MM.1S (cell line): Measurements from ENCODE around the gene CHST15.
A peak's percentile ranks its signal among the peaks of the same experiment; 100 is the strongest.

Experiments used
- DNase-seq: peaks from one replicate; pipeline ENCODE4 v3.0.0-alpha.2; 2015
- H2AFZ ChIP-seq: fragments of 300-600 bp; sonication (generic); 2 replicates; pipeline ENCODE4 v1.6.0; 2016; ENCODE audit warnings: antibody characterized with exemption, low read length
- H3F3A ChIP-seq: fragments of 300-600 bp; sonication (generic); 2 replicates; pipeline ENCODE4 v1.6.1; 2016; ENCODE audit warnings: mild to moderate bottlenecking, antibody characterized with exemption, low read length, moderate library complexity, mixed read lengths; ENCODE audit not compliant: insufficient read depth
- H3K27ac ChIP-seq: fragments of 300-600 bp; sonication (generic); 2 replicates; pipeline ENCODE4 v1.5.1; 2016; ENCODE audit warnings: mild to moderate bottlenecking, low read length
- H3K27me3 ChIP-seq: fragments of 300-600 bp; sonication (generic); replicated peaks from 2 replicates; pipeline ENCODE4 v1.6.0; 2016; ENCODE audit warnings: low read length; ENCODE audit not compliant: insufficient read depth
- H3K36me3 ChIP-seq: fragments of 300-600 bp; sonication (generic); replicated peaks from 2 replicates; pipeline ENCODE4 v1.6.1; 2016; ENCODE audit warnings: mild to moderate bottlenecking, low read length, mixed read lengths; ENCODE audit not compliant: insufficient read depth
- H3K4me1 ChIP-seq: fragments of 300-600 bp; sonication (generic); 2 replicates; pipeline ENCODE4 v1.6.1; 2016; ENCODE audit warnings: low read length, mixed read lengths
- H3K4me2 ChIP-seq: fragments of 300-600 bp; sonication (generic); 2 replicates; pipeline ENCODE4 v1.6.0; 2016; ENCODE audit warnings: low read depth, low read length
- H3K4me3 ChIP-seq: fragments of 300-600 bp; sonication (generic); 2 replicates; pipeline ENCODE4 v1.5.1; 2016; ENCODE audit warnings: low read length, mixed read lengths
- H3K79me2 ChIP-seq: fragments of 300-600 bp; sonication (generic); 2 replicates; pipeline ENCODE4 v1.6.1; 2016; ENCODE audit warnings: mixed run types, low read length, mixed read lengths
- H3K9ac ChIP-seq: fragments of 300-600 bp; sonication (generic); 2 replicates; pipeline ENCODE4 v1.6.1; 2016; ENCODE audit warnings: low read length, mixed read lengths
- H3K9me2 ChIP-seq: fragments of 300-600 bp; sonication (generic); replicated peaks from 2 replicates; pipeline ENCODE4 v1.6.1; 2016; ENCODE audit warnings: mild to moderate bottlenecking, low read length, mixed read lengths; ENCODE audit not compliant: insufficient read depth
- H3K9me3 ChIP-seq: fragments of 300-600 bp; sonication (generic); replicated peaks from 2 replicates; pipeline ENCODE4 v1.6.1; 2016; ENCODE audit warnings: mild to moderate bottlenecking, low read length, mixed read lengths; ENCODE audit not compliant: insufficient read depth
- H4K20me1 ChIP-seq: fragments of 300-600 bp; sonication (generic); 2 replicates; pipeline ENCODE4 v1.6.1; 2016; ENCODE audit warnings: mild to moderate bottlenecking, low read length, moderate library complexity, mixed read lengths; ENCODE audit not compliant: insufficient read depth
- CTCF ChIP-seq: fragments of 300-600 bp; sonication (generic); IDR thresholded peaks from 2 replicates; pipeline ENCODE4 v1.5.1; 2016; ENCODE audit warnings: antibody characterized with exemption, low read length, mixed read lengths
- EZH2 ChIP-seq: fragments of 300-600 bp; sonication (generic); optimal IDR thresholded peaks from 2 replicates; pipeline ENCODE3; 2017; ENCODE audit warnings: low read depth, mild to moderate bottlenecking, antibody characterized with exemption, low read length, mixed read lengths
- EZH2phosphoT487 ChIP-seq: fragments of 300-600 bp; sonication (generic); IDR thresholded peaks from 2 replicates; pipeline ENCODE4 v1.6.1; 2018; ENCODE audit warnings: antibody characterized with exemption, low read length

The CHST15 gene

GRCh38 chr10:123999261-123999660 lies 94.1 kb downstream of the CHST15 start:
- Histone ChIP-seq H4K20me1 (peaks cover 6% of the 10 kb centered on the region; the same call in 1 of the 2 replicates), H3K79me2 (0 out of 2 replicates have a peak, but pooled peaks cover 6% of the 10 kb centered on the region), H3K27me3 (0 out of 2 replicates have a peak, but pooled peaks cover under 1% of the 10 kb centered on the region), H3K36me3 (no peaks in the 10 kb centered on the region), H3K4me2 (no peak overlapping the region), H3F3A (peaks cover 31% of the 10 kb centered on the region), H3K9me2 (no peaks in the 10 kb centered on the region), H3K9me3 (no peaks in the 10 kb centered on the region), H3K27ac (no peak overlapping the region), H3K9ac (no peak overlapping the region), H2AFZ (no peak overlapping the region), H3K4me1 (peaks cover 55% of the 10 kb centered on the region), H3K4me3 (no peak overlapping the region)
- no peak for DNase-seq
- no peak for TF ChIP-seq CTCF
- TF ChIP-seq EZH2phosphoT487: no peak
- TF ChIP-seq EZH2: no peak

- H3K27me3 ChIP-seq: peaks cover 6% of the 10 kb centered on the region; the same call in 1 of the 2 replicates
- no peaks in the 10 kb centered on the region for H4K20me1 ChIP-seq
- H3K4me1 ChIP-seq: peaks cover 57% of the 10 kb centered on the region
- H3K9ac ChIP-seq: no peak overlapping the region
- no peak overlapping the region for H2AFZ ChIP-seq
- H3K27ac ChIP-seq: peak overlapping the region; percentile 36; the same call in 1 of the 2 replicates
- H3K36me3 ChIP-seq: no peaks in the 10 kb centered on the region
- no peaks in the 10 kb centered on the region for H3K9me2 ChIP-seq
- peaks cover 31% of the 10 kb centered on the region for H3F3A ChIP-seq
- H3K4me3 ChIP-seq: no peak overlapping the region
- peak overlapping the region; percentile 18; the same call in 1 of the 2 replicates for H3K4me2 ChIP-seq
- DNase-seq: no peak
- TF ChIP-seq CTCF (no peak), EZH2 (no peak), EZH2phosphoT487 (no peak)
- no peaks in the 10 kb centered on the region for H3K9me3 ChIP-seq
- H3K79me2 ChIP-seq: no peaks in the 10 kb centered on the region
These were observed 94.9 kb downstream of the CHST15 start for GRCh38 chr10:123998197-123999141.

- H2AFZ ChIP-seq: no peak overlapping the region
- peak overlapping the region; percentile 18; the same call in 1 of the 2 replicates for H3K4me2 ChIP-seq
- H4K20me1 ChIP-seq: no peaks in the 10 kb centered on the region
- peak; percentile 90 for DNase-seq
- H3K9me3 ChIP-seq: no peaks in the 10 kb centered on the region
- no peaks in the 10 kb centered on the region for H3K79me2 ChIP-seq
- no peak overlapping the region for H3K9ac ChIP-seq
- H3K27me3 ChIP-seq: peaks cover 6% of the 10 kb centered on the region; the same call in 1 of the 2 replicates
- no peak for TF ChIP-seq EZH2phosphoT487
- TF ChIP-seq EZH2: no peak
- no peak for TF ChIP-seq CTCF
- H3K4me1 ChIP-seq: peaks cover 57% of the 10 kb centered on the region
- H3K27ac ChIP-seq: peak overlapping the region; percentile 36; the same call in 1 of the 2 replicates
- H3F3A ChIP-seq: peaks cover 31% of the 10 kb centered on the region
- H3K9me2 ChIP-seq: no peaks in the 10 kb centered on the region
- no peaks in the 10 kb centered on the region for H3K36me3 ChIP-seq
- H3K4me3 ChIP-seq: no peak overlapping the region
These were observed 95.8 kb downstream of the CHST15 start for GRCh38 chr10:123997486-123998196.
